Esophagus muscularis mucosa (tissue), 3 donors: ENCODE measurements around the gene FAM25G.

ENCODE experiments used
- CTCF ChIP-seq, 3 experiments: fragments of 200-600 bp in 2 of 3; fragments of 450-650 bp in 1 of 3; sonication (generic) in 2 of 3; IDR thresholded peaks; one replicate each; pipeline ENCODE4 v1.5.1; 2017 to 2019; ENCODE audit warnings: antibody characterized with exemption in 3 of 3, mild to moderate bottlenecking in 2 of 3, moderate library complexity in 1 of 3
- POLR2AphosphoS5 ChIP-seq, 2 donors: sonication (generic); formaldehyde crosslinking; IDR thresholded peaks; one replicate each; pipeline ENCODE4 v1.6.1; 2017; ENCODE audit warnings: antibody characterized with exemption in 2 of 2

DNA sequence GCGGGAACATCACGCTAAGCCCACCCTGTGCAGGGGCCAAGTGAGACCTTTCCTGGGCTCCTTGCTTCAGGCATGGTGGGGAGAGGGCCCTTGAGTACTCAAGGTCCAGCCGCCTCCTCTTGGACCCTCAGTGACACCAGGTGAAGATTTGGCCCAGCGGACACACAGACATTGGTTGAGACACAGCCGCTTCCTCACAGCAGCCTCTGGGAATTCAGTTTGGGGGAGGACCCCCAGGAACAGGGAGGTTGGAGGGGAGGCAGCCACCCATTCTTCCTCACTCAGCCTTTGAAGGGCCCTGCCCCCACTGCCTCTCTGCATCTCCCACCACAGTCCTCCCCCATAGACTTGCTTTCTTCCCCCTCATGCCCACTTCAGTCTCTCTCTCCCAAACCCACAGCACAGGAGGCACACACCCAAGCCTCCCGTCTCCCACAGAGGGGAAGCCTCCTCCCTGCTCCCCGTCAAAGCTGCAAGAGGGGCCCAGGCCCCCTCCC is 39.5 kb downstream of the FAM25G start:
- no peak for TF ChIP-seq CTCF (IDR thresholded peaks at IDR 0.05)
- TF ChIP-seq POLR2AphosphoS5 (IDR thresholded peaks at IDR 0.05): no peak
